HFFc6 (cell line): ENCODE results near the gene RADIL. TPM values are rescaled to one million over a fixed set of nuclear protein-coding genes. Genes with fewer than 3 reads are reported as not detected.

Experiments used
- DNase-seq: peaks from one replicate; pipeline ENCODE4 v3.0.0-alpha.2; 2018
- H3K27ac Mint-ChIP-seq: 2 replicates; pipeline ENCODE4 v1.8.0; 2020; ENCODE audit warnings: mild to moderate bottlenecking, mixed read lengths
- H3K27me3 Mint-ChIP-seq: 2 replicates; pipeline ENCODE4 v1.8.0; 2021; ENCODE audit warnings: mild to moderate bottlenecking, moderate library complexity, mixed read lengths; ENCODE audit not compliant: insufficient read depth
- H3K36me3 Mint-ChIP-seq: 2 replicates; pipeline ENCODE4 v1.8.0; 2021; ENCODE audit warnings: low read depth, mixed read lengths
- H3K4me1 Mint-ChIP-seq: 2 replicates; pipeline ENCODE4 v1.8.0; 2020; ENCODE audit warnings: low read depth, mixed read lengths
- H3K4me3 Mint-ChIP-seq: 2 replicates; pipeline ENCODE4 v1.8.0; 2020; ENCODE audit warnings: mild to moderate bottlenecking, moderate library complexity, mixed read lengths
- H3K9me3 Mint-ChIP-seq: 2 replicates; pipeline ENCODE4 v1.8.0; 2020; ENCODE audit warnings: mild to moderate bottlenecking, mixed read lengths
- total RNA-seq, 6 experiments: library from RNA; stranded (reverse); fragmentation: NEBNext Ultra II Directional; extraction: Animal tissue kit (Norgen Biotek cat#: 25700); gene quantifications; 2 replicates in 1 of 6; 3 replicates in 5 of 6; pipeline ENCODE4 v1.2.3, GENCODE V29; 2021
- TF ChIP-seq, protein P1 (sequence below): fragments of 200-600 bp; sonication (generic); IDR thresholded peaks from 2 replicates; pipeline ENCODE4 v1.5.0; 2021; ENCODE audit warnings: antibody characterized with exemption, mild to moderate bottlenecking

RADIL gene
- total RNA-seq, 6 experiments from 2014 or later = 0.09 to 0.43 (median 0.24) TPM

DNA sequence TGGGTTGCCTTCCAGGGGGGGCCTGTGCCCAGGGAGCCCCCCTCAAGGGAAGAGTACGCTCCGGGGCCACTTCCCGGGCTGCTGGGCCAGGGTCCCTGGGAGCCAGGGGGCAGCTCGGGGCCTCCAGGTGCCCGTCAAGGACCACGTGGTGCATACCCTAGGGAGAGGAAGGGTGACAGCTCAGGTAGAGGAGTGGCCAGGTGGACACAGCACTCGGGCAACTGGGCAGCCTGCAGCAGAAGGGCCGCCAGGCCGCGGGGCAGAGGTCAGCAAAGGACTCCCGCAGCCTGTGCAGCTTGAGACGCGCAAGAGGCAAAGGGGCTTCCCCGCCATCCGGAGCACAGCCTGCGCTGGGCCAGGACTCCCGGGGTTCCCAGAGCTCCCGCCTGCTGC, 81.7 kb downstream of the RADIL start:
- DNase-seq = no peak
- no peaks in the 10 kb centered on the region for H3K36me3 Mint-ChIP-seq
- H3K4me3 Mint-ChIP-seq = no peak overlapping the region
- TF ChIP-seq, protein P1, sequence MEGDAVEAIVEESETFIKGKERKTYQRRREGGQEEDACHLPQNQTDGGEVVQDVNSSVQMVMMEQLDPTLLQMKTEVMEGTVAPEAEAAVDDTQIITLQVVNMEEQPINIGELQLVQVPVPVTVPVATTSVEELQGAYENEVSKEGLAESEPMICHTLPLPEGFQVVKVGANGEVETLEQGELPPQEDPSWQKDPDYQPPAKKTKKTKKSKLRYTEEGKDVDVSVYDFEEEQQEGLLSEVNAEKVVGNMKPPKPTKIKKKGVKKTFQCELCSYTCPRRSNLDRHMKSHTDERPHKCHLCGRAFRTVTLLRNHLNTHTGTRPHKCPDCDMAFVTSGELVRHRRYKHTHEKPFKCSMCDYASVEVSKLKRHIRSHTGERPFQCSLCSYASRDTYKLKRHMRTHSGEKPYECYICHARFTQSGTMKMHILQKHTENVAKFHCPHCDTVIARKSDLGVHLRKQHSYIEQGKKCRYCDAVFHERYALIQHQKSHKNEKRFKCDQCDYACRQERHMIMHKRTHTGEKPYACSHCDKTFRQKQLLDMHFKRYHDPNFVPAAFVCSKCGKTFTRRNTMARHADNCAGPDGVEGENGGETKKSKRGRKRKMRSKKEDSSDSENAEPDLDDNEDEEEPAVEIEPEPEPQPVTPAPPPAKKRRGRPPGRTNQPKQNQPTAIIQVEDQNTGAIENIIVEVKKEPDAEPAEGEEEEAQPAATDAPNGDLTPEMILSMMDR = no peak
- no peaks in the 10 kb centered on the region for H3K4me1 Mint-ChIP-seq
- peaks cover 13% of the 10 kb centered on the region for H3K27me3 Mint-ChIP-seq
- no peaks in the 10 kb centered on the region for H3K9me3 Mint-ChIP-seq
- no peak overlapping the region for H3K27ac Mint-ChIP-seq

DNA sequence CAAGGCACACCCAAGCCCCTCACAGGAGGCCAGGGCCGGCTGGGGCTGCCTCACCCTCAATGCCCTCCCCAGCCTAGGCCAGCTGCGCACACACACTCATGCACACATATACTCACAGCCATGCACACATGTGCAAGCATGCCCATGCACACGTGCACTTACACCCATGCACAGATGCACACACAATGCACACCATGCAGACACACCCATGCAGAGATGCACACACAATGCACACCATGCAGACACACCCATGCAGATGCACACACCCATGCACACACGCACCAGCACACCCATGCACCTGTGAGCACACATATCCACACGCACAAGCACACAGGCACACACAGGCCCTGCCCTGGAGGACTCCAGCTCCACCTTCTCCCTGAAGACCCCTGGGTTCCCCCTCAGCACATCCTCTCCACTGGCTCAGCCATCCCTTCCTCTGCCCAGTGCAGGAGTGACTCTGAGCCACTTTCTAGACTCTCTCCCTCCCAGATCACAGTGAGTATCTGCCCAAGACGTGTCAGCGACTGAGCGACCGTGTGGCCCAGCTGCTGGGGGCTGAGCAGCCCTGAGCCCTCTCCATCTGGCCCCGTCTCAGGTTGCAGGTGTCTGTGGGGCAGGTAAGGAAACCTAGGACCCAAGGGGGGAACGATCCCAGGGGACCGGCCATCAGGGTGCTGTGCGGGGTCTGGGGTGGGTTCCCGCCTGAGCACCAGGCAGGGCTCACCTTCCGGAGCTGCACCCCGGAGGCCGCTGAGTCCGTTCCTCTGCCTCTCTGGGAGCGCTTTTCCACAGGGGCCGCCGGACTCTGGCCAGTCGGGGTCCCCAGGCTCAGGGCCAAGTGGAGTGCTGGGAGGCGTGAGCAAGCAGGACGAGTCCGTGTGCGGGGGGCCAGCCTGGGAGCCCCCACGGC, 82.3 kb downstream of the RADIL start:
- Mint-ChIP-seq H3K27me3 (peaks cover 10% of the 10 kb centered on the region), H3K27ac (no peak overlapping the region), H3K9me3 (no peaks in the 10 kb centered on the region), H3K4me1 (no peaks in the 10 kb centered on the region), H3K36me3 (no peaks in the 10 kb centered on the region), H3K4me3 (no peak overlapping the region)
- DNase-seq = no peak
- TF ChIP-seq, protein P1 = no peak

DNA sequence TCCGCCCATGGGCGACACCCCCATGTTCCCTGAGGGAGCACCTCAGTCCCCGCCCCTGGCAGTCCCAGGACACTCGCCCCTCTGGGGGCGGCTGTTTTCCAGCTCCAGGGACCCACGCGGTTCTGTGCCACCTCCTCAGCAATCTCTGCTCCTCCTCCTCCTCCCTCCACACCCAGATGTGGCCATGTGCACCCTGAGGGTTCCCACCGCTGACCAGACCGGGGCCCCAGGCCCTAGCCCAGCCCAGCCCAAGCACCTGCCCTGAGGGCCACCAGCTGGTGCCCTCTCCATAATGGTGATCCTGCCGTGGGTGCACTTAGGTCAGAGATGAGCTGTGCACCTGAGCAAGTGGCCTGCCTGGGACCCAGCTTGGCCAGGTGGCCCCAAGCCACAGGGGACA, 83.0 kb downstream of the RADIL start:
- no peak overlapping the region for H3K27ac Mint-ChIP-seq
- no peaks in the 10 kb centered on the region for H3K9me3 Mint-ChIP-seq
- H3K27me3 Mint-ChIP-seq = peaks cover 8% of the 10 kb centered on the region
- TF ChIP-seq, protein P1 = no peak
- no peaks in the 10 kb centered on the region for H3K4me1 Mint-ChIP-seq
- H3K36me3 Mint-ChIP-seq = no peaks in the 10 kb centered on the region
- no peak overlapping the region for H3K4me3 Mint-ChIP-seq
- no peak for DNase-seq

DNA sequence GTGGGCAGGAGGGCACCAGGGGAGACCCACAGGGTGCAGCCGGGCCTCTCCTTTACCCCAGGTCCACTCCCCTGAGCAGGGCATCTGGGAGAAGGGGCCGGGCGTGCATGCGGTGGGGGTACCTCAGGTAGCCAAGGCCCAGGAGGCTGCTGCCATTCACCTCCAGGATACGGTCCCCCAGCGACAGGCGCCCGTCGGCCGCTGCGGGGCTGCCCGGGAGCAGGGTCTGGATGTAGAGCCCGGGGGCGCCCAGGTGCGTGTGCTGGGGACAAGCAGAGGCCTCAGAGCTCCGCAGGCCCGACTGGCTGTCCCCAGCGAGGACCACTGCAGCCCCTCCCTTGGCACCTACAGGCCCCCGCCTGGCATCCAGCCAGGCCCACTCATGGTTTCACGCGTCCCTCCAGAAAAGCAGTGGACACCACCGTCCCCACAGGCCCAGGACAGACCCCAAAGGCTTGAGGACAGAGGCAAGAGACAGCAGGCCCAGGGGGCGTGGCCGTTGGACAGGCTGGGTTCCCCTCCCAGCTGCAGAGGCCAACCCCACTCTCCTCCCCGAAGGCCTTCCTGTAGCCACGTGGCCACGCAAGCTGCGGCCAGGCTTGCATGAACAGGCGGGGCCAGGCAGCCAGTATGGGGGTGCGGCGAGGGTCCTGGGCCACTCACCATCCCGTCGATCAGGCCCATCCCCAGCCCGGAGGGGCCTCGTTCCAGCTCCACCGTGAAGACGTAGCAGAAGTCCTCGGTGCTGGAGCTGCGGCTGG, 83.8 kb downstream of the RADIL start:
- Mint-ChIP-seq H3K4me3 (no peak overlapping the region), H3K27me3 (peaks cover 8% of the 10 kb centered on the region), H3K27ac (no peak overlapping the region), H3K4me1 (no peaks in the 10 kb centered on the region), H3K9me3 (no peaks in the 10 kb centered on the region), H3K36me3 (peaks cover under 1% of the 10 kb centered on the region)
- TF ChIP-seq, protein P1 = no peak
- no peak for DNase-seq

DNA sequence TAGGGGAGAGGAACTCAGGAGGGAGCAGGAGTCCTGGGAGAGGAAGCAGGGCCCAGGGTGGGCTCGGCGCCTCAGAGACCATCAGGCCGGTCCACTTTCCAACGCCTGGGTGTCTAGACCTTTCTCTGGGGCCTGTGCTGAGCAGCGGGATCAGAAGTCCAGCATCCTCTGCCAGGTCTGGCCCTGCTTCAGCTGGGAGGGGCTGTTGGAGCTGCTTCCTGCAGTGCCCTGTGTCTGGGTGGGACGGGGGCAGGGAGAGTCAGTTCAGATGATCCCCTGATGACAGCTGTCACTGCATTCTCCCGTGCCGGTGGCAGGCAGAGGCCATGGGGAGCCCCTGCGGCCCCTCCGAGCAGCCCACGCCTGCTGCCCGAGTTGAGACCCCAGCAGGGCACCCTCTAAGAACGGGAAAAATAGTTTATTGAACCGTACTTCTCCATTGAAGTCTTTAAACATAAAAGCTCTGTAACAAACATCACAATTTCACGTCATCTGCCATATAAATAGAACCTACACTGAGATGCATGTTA, 84.7 kb downstream of the RADIL start:
- H3K9me3 Mint-ChIP-seq = no peaks in the 10 kb centered on the region
- no peak overlapping the region for H3K4me3 Mint-ChIP-seq

More for the DNA sequence above, 84.7 kb downstream of the RADIL start:
- no peak for DNase-seq
- Mint-ChIP-seq H3K27ac (no peak overlapping the region), H3K4me1 (no peaks in the 10 kb centered on the region), H3K36me3 (peaks cover 10% of the 10 kb centered on the region), H3K27me3 (peaks cover 8% of the 10 kb centered on the region)
- TF ChIP-seq, protein P1 = no peak
